Sigmoid colon (tissue), 4 donors: ENCODE results near the gene HTR1B.

Experiments
- CTCF ChIP-seq, 4 experiments: fragments of 450-650 bp in 3 of 4; fragments of 200-600 bp in 1 of 4; IDR thresholded peaks; one replicate each; pipeline ENCODE4 v1.5.1; 2016 to 2019; ENCODE audit warnings: antibody characterized with exemption in 4 of 4, mild to moderate bottlenecking in 3 of 4, moderate library complexity in 2 of 4
- EP300 ChIP-seq, 4 donors: sonication (generic); formaldehyde crosslinking; IDR thresholded peaks; one replicate each; pipeline ENCODE4 v1.6.1; 2017; ENCODE audit warnings: antibody characterized with exemption in 4 of 4
- POLR2A ChIP-seq, 2 donors: fragments of 450-650 bp; IDR thresholded peaks; one replicate each; pipeline ENCODE4 v1.6.1; 2016; ENCODE audit warnings: antibody characterized with exemption in 2 of 2, mild to moderate bottlenecking in 2 of 2, moderate library complexity in 2 of 2
- POLR2AphosphoS5 ChIP-seq, 4 donors: sonication (generic); formaldehyde crosslinking; IDR thresholded peaks; one replicate each; pipeline ENCODE4 v1.6.1; 2017; ENCODE audit warnings: antibody characterized with exemption in 4 of 4

- no peak for TF ChIP-seq CTCF (IDR thresholded peaks at IDR 0.05)
- TF ChIP-seq POLR2A (IDR thresholded peaks at IDR 0.05) = no peak
- no peak for TF ChIP-seq POLR2AphosphoS5 (IDR thresholded peaks at IDR 0.05)
- TF ChIP-seq EP300 (IDR thresholded peaks at IDR 0.05) = no peak
Measured at GRCh38 chr6:77482981-77483380, 19.7 kb upstream of the HTR1B start.
